ENCODE results near the gene PIP4K2A.
"Not testable (repeated sequence)": the region's sequence is repeated elsewhere in the genome, so short reads cannot be mapped to it uniquely, and the experiment has no call there.

PIP4K2A gene

DNA sequence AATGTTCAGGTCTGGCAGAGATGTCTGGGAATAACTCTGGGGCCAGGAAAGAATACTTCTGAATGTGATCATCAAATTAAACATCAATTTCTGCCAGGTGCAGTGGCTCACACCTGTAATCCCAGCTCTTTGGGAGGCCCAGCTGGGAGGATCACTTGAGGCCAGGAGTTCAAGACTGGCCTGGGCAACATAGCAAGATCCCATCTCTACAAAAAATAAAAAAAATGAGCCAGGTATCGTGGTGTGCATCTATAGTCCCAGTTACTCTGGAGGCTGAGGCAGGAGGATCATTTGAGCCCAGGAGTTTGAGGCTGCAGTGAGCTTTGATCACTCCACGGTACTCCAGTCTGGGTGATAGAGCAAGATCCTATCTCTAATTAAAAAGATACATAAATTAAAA, 214.4 kb downstream of the PIP4K2A start:
- H3K9me3 ChIP-seq (ENCODE audit: control insufficient read depth, insufficient read depth, low read depth, low read length); H3K36me3 ChIP-seq (ENCODE audit: control insufficient read depth, insufficient read depth, low read length); H3K27ac ChIP-seq (ENCODE audit: low read depth, low read length); H3K4me1 ChIP-seq (ENCODE audit: control insufficient read depth, insufficient read depth, low read length); H3K4me3 ChIP-seq (ENCODE audit: low read depth, low read length); H3K9ac ChIP-seq (ENCODE audit: low read length); H3K27me3 ChIP-seq (ENCODE audit: control insufficient read depth, insufficient read depth, low read length): not testable (repeated sequence)

DNA sequence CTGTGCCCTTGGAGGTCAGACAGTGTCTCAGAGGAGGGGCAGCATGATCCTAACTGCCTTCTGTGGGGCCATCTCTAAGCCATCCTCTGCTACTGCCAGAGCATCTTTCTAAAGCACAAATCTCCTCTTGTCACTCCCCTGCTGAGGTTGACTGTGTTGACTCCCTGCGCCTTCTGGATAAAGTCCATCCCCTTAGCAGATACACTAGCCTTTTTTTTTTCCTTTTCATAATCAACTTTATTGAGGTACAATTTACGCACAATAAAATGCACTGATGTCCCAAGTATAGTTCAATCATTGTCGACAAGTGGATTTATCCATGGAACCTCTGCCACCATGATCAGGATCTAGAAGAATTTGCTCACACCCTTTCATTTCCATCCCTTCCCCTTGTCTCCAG, 219.0 kb downstream of the PIP4K2A start:
- no peak overlapping the region for H3K4me3 ChIP-seq (ENCODE audit: low read depth, low read length)
- no peaks in the 10 kb centered on the region for H3K9me3 ChIP-seq (ENCODE audit: control insufficient read depth, insufficient read depth, low read depth, low read length)
- no peaks in the 10 kb centered on the region for H3K36me3 ChIP-seq (ENCODE audit: control insufficient read depth, insufficient read depth, low read length)
- H3K27ac ChIP-seq (ENCODE audit: low read depth, low read length), result no peak overlapping the region
- H3K4me1 ChIP-seq (ENCODE audit: control insufficient read depth, insufficient read depth, low read length), result no peaks in the 10 kb centered on the region
- no peak overlapping the region for H3K9ac ChIP-seq (ENCODE audit: low read length)
- peaks cover 3% of the 10 kb centered on the region; the same call in 1 of the 2 replicates for H3K27me3 ChIP-seq (ENCODE audit: control insufficient read depth, insufficient read depth, low read length)

- no peak overlapping the region for H3K4me3 ChIP-seq (ENCODE audit: low read depth, low read length)
- H3K27ac ChIP-seq (ENCODE audit: low read depth, low read length), result no peak overlapping the region
- peaks cover 3% of the 10 kb centered on the region; the same call in 1 of the 2 replicates for H3K27me3 ChIP-seq (ENCODE audit: control insufficient read depth, insufficient read depth, low read length)
- H3K36me3 ChIP-seq (ENCODE audit: control insufficient read depth, insufficient read depth, low read length), result no peaks in the 10 kb centered on the region
- H3K4me1 ChIP-seq (ENCODE audit: control insufficient read depth, insufficient read depth, low read length), result no peaks in the 10 kb centered on the region
- no peak overlapping the region for H3K9ac ChIP-seq (ENCODE audit: low read length)
- no peaks in the 10 kb centered on the region for H3K9me3 ChIP-seq (ENCODE audit: control insufficient read depth, insufficient read depth, low read depth, low read length)
Measured at GRCh38 chr10:22494007-22494406, 220.4 kb downstream of the PIP4K2A start.

DNA sequence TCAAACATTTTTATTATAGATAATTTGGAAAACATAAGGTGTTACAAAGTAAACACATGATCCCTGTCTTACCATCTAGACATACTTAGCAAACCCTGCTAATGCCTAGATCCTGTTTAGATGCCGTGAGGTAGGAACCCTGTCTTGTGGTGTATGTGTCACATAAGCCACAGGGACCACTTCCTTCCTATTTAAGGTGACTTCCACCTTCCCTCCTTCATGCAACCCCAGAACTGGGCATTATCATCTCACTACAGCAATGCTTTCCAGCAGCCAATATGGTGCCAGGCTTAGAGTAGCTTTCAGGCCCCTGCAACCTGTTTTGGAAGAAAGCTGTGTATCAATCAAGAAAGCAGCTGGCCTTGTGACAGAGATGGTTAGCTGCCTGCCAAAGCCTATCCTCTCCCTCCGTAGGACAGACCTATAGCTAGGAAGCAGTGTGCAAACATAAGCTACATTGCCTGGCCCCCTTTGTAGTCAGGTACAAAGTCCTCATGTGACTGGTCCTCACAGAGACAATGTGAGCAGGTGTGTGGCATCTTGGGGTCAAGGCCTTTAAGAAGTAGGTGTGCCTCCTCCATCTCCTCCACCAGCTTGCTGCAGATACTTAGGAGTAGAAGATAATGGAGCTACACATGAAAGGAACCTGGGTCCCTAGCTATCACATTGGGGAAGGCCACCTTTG, 222.3 kb downstream of the PIP4K2A start:
- no peaks in the 10 kb centered on the region for H3K9me3 ChIP-seq (ENCODE audit: control insufficient read depth, insufficient read depth, low read depth, low read length)
- peaks cover 3% of the 10 kb centered on the region; the same call in 1 of the 2 replicates for H3K27me3 ChIP-seq (ENCODE audit: control insufficient read depth, insufficient read depth, low read length)
- H3K9ac ChIP-seq (ENCODE audit: low read length), result no peak overlapping the region

DNA sequence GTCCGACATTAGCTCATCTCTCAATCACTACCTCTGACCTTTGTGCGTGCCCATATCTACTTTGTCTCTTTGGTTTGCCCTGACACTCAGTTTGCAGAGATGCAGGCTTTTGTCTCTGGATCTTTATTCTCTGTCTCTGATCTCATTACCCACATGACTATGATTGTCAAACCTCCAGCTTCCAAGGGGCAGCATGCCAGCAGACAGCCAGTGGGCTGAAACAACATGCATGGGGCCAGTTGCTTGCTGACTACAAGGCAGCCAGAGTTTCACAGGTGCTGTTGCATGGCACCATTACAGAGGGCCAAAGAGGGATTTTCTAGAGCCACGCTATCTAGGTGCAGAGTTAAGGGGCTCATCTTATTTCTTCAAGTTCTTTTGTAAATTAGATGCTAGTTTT, 222.9 kb downstream of the PIP4K2A start:
- H3K27me3 ChIP-seq (ENCODE audit: control insufficient read depth, insufficient read depth, low read length), result peaks cover 3% of the 10 kb centered on the region; the same call in 1 of the 2 replicates
- H3K4me3 ChIP-seq (ENCODE audit: low read depth, low read length), result no peak overlapping the region
- H3K27ac ChIP-seq (ENCODE audit: low read depth, low read length), result no peak overlapping the region
- no peak overlapping the region for H3K9ac ChIP-seq (ENCODE audit: low read length)
- no peaks in the 10 kb centered on the region for H3K4me1 ChIP-seq (ENCODE audit: control insufficient read depth, insufficient read depth, low read length)
- H3K36me3 ChIP-seq (ENCODE audit: control insufficient read depth, insufficient read depth, low read length), result no peaks in the 10 kb centered on the region
- no peaks in the 10 kb centered on the region for H3K9me3 ChIP-seq (ENCODE audit: control insufficient read depth, insufficient read depth, low read depth, low read length)

More for the DNA sequence above, 222.3 kb downstream of the PIP4K2A start:
- Histone ChIP-seq H3K4me1 (ENCODE audit: control insufficient read depth, insufficient read depth, low read length) (no peaks in the 10 kb centered on the region), H3K36me3 (ENCODE audit: control insufficient read depth, insufficient read depth, low read length) (no peaks in the 10 kb centered on the region), H3K4me3 (ENCODE audit: low read depth, low read length) (no peak overlapping the region), H3K27ac (ENCODE audit: low read depth, low read length) (no peak overlapping the region)

GRCh38 chr10:22489975-22490374, 224.4 kb downstream of the PIP4K2A start:
- no peak overlapping the region for H3K4me3 ChIP-seq (ENCODE audit: low read depth, low read length)
- H3K27me3 ChIP-seq (ENCODE audit: control insufficient read depth, insufficient read depth, low read length), result peaks cover 3% of the 10 kb centered on the region; the same call in 1 of the 2 replicates
- H3K9ac ChIP-seq (ENCODE audit: low read length), result no peak overlapping the region
- H3K9me3 ChIP-seq (ENCODE audit: control insufficient read depth, insufficient read depth, low read depth, low read length), result no peaks in the 10 kb centered on the region
- no peaks in the 10 kb centered on the region for H3K4me1 ChIP-seq (ENCODE audit: control insufficient read depth, insufficient read depth, low read length)
- H3K27ac ChIP-seq (ENCODE audit: low read depth, low read length), result no peak overlapping the region
- no peaks in the 10 kb centered on the region for H3K36me3 ChIP-seq (ENCODE audit: control insufficient read depth, insufficient read depth, low read length)

GRCh38 chr10:22489467-22489866, 224.9 kb downstream of the PIP4K2A start:
- Histone ChIP-seq H3K36me3 (ENCODE audit: control insufficient read depth, insufficient read depth, low read length) (no peaks in the 10 kb centered on the region), H3K9me3 (ENCODE audit: control insufficient read depth, insufficient read depth, low read depth, low read length) (no peaks in the 10 kb centered on the region), H3K27ac (ENCODE audit: low read depth, low read length) (no peak overlapping the region), H3K4me3 (ENCODE audit: low read depth, low read length) (no peak overlapping the region), H3K9ac (ENCODE audit: low read length) (no peak overlapping the region), H3K27me3 (ENCODE audit: control insufficient read depth, insufficient read depth, low read length) (peaks cover under 1% of the 10 kb centered on the region; the same call in 1 of the 2 replicates), H3K4me1 (ENCODE audit: control insufficient read depth, insufficient read depth, low read length) (no peaks in the 10 kb centered on the region)

- peaks cover 12% of the 10 kb centered on the region for H3K4me1 ChIP-seq (ENCODE audit: control insufficient read depth, insufficient read depth, low read length)
- no peaks in the 10 kb centered on the region for H3K36me3 ChIP-seq (ENCODE audit: control insufficient read depth, insufficient read depth, low read length)
- no peak overlapping the region for H3K4me3 ChIP-seq (ENCODE audit: low read depth, low read length)
- no peak overlapping the region for H3K27ac ChIP-seq (ENCODE audit: low read depth, low read length)
- H3K9ac ChIP-seq (ENCODE audit: low read length), result no peak overlapping the region
- no peaks in the 10 kb centered on the region; the same call in 1 of the 2 replicates for H3K27me3 ChIP-seq (ENCODE audit: control insufficient read depth, insufficient read depth, low read length)
- H3K9me3 ChIP-seq (ENCODE audit: control insufficient read depth, insufficient read depth, low read depth, low read length), result no peaks in the 10 kb centered on the region
Measured at GRCh38 chr10:22486431-22486830, 227.9 kb downstream of the PIP4K2A start.

Data from HUES6 (cell line).